Endothelial cell of umbilical vein (primary cell): ENCODE measurements around the gene BCL2.

Source experiments
- CTCF ChIP-seq, 2 donors: IDR thresholded peaks; 1 replicate in 1 of 2; 2 replicates in 1 of 2; pipeline ENCODE4 v1.5.1; 2011; ENCODE audit warnings: low read length in 2 of 2, mild to moderate bottlenecking in 2 of 2, moderate library complexity in 2 of 2, control low read depth in 1 of 2, inconsistent platforms in 1 of 2, low read depth in 1 of 2; ENCODE audit not compliant: insufficient read depth in 1 of 2; ENCODE audit errors: extremely low read depth in 1 of 2
- POLR2A ChIP-seq: IDR thresholded peaks from 2 replicates; pipeline ENCODE4 v1.6.1; 2012; ENCODE audit warnings: low read depth, mild to moderate bottlenecking, control low read depth, low read length
- TF ChIP-seq, protein P1 (sequence below): IDR thresholded peaks from 2 replicates; pipeline ENCODE4 v1.6.1; 2011; ENCODE audit not compliant: insufficient read depth, insufficient read length

DNA sequence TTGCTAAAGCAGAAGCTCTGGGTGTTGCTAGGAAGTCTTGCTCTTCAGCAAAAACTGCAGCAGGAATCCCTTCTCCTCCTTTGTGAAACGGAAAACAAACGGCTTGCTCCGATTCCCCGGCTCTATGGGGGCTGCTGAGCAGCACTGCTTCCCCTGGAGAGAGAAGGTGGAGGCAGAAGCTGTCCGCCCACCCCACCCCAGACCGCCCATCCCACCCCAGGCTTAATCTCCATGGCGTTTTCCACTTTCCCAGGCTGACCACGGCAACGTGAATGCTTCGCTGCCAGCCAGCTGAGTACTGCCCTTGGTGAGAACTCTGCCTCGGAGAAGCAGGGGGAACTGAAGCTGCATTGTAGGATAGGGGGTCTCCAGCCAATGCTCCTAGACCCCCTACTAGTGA is 139.2 kb downstream of the BCL2 start:
- no peak for TF ChIP-seq POLR2A
- TF ChIP-seq CTCF (IDR thresholded peaks at IDR 0.05; ENCODE audit: extremely low read depth in 1 of 2, insufficient read depth in 1 of 2, low read depth in 1 of 2, low read length in 2 of 2) = no peak
- TF ChIP-seq, protein P1, sequence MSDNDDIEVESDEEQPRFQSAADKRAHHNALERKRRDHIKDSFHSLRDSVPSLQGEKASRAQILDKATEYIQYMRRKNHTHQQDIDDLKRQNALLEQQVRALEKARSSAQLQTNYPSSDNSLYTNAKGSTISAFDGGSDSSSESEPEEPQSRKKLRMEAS = no peak
